NCI-H2227 treated with DMSO at 0.1 percent for 48 hours (cell line): Measurements from ENCODE around the gene DNM1.
"Not testable (repeated sequence)": the region's sequence is repeated elsewhere in the genome, so short reads cannot be mapped to it uniquely, and the experiment has no call there.

Experiments
- DNase-seq: peaks from one replicate; lab custom pipeline; 2025; lab: John Stamatoyannopoulos, UW

DNM1 gene

GRCh38 chr9:128178806-128179431, 24.3 kb upstream of the DNM1 start:
- DNase-seq, result no peak

- DNase-seq, result no peak
Measured at GRCh38 chr9:128180001-128180400, 23.2 kb upstream of the DNM1 start.

- no peak for DNase-seq
Measured at GRCh38 chr9:128180447-128180846, 22.7 kb upstream of the DNM1 start.

GRCh38 chr9:128181480-128181879, 21.7 kb upstream of the DNM1 start:
- DNase-seq, result not testable (repeated sequence)

GRCh38 chr9:128182893-128183588, 20.1 kb upstream of the DNM1 start:
- no peak for DNase-seq

GRCh38 chr9:128185979-128186965, 16.9 kb upstream of the DNM1 start:
- DNase-seq, result no peak

GRCh38 chr9:128187361-128187760, 15.8 kb upstream of the DNM1 start:
- DNase-seq, result no peak

GRCh38 chr9:128188209-128188608, 15.0 kb upstream of the DNM1 start:
- DNase-seq, result no peak

GRCh38 chr9:128190013-128190412, 13.2 kb upstream of the DNM1 start:
- no peak for DNase-seq

- DNase-seq, result no peak
Measured at GRCh38 chr9:128190516-128191405, 12.4 kb upstream of the DNM1 start.

- DNase-seq, result peak; percentile 28
Measured at GRCh38 chr9:128191406-128192046, 11.7 kb upstream of the DNM1 start, which contains the start of gene CIZ1. TSS of gene CIZ1 (minus strand) at chr9:128191572. CDS start at chr9:128190857, 715 bp downstream.

GRCh38 chr9:128192601-128193371, 10.4 kb upstream of the DNM1 start:
- peak; percentile 92 for DNase-seq

- DNase-seq, result no peak
Measured at GRCh38 chr9:128193469-128194096, 9.6 kb upstream of the DNM1 start.

GRCh38 chr9:128201441-128202369, 1.5 kb upstream of the DNM1 start:
- DNase-seq, result no peak

GRCh38 chr9:128202648-128203023, 543 bp upstream of the DNM1 start:
- no peak for DNase-seq

- peak; percentile 27 for DNase-seq
Measured at GRCh38 chr9:128203707-128204551, 750 bp downstream of the DNM1 start.

- no peak for DNase-seq
Measured at GRCh38 chr9:128204858-128205257, 1.7 kb downstream of the DNM1 start.
